OCI-LY1 (cell line): Measurements from ENCODE around the gene CNP.

Experiments
- EZH2 ChIP-seq: fragments of 200-600 bp; sonication (generic), shearing (Covaris generic); IDR thresholded peaks from 2 replicates; pipeline ENCODE4 v1.8.0; 2017; ENCODE audit warnings: borderline replicate concordance, mixed run types, mild to moderate bottlenecking, antibody characterized with exemption, low read length, moderate library complexity, mixed read lengths
- TF ChIP-seq, protein P1 (sequence below): fragments of 200-600 bp; sonication (generic), shearing (Covaris generic); IDR thresholded peaks from 2 replicates; pipeline ENCODE4 v1.5.1; 2017; ENCODE audit warnings: mild to moderate bottlenecking, antibody characterized with exemption, low read length, moderate library complexity, mixed read lengths

DNA sequence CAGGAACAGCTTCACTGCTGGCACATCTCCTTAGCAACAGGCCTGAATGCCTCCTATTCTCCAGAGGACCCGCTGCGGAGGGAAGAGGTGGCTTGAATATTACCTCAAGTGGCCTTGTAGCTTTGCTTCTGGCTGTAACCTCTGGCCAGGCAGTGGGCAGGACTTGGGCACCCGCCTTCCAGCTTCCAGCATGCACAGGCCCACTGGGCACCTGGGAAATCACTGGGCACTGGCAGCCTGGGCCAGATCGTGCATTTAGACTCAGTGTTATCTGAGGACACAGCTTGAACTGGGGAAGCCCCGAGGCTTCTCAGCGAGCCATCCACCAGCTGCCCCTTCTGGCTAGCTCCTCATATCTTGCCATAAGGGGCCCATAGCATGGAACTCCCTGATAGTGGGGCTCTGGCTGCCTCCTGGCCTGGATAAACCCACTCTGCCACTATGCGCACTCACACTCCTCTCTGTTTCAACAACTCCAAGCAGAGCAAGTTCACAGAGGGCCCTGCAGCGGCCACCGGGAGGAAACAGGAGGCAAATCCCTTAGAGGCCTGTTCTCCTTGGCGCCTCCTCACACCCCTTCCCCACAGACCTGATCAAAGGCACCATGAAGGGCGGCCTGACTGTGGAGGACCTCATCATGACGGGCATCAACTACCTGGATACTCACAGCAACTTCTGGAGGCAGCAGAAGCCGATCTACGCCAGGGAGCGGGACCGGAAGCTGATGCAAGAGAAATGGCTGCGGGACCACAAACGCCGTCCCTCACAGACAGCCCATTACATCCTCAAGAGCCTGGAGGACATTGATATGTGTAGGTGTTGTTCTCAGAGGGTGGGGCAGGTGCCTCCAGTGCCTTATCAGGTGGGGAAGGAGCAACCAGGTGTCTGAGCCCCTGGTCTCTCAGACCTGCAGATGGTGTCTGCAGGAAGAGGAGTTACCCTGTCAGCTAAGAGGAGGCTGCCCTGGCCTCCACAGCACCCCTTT is 28.3 kb upstream of the CNP start:
- TF ChIP-seq, protein P1, sequence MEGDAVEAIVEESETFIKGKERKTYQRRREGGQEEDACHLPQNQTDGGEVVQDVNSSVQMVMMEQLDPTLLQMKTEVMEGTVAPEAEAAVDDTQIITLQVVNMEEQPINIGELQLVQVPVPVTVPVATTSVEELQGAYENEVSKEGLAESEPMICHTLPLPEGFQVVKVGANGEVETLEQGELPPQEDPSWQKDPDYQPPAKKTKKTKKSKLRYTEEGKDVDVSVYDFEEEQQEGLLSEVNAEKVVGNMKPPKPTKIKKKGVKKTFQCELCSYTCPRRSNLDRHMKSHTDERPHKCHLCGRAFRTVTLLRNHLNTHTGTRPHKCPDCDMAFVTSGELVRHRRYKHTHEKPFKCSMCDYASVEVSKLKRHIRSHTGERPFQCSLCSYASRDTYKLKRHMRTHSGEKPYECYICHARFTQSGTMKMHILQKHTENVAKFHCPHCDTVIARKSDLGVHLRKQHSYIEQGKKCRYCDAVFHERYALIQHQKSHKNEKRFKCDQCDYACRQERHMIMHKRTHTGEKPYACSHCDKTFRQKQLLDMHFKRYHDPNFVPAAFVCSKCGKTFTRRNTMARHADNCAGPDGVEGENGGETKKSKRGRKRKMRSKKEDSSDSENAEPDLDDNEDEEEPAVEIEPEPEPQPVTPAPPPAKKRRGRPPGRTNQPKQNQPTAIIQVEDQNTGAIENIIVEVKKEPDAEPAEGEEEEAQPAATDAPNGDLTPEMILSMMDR, result no peak
- TF ChIP-seq EZH2, result no peak
